HEK293 (cell line): Measurements from ENCODE around the gene RAB20.

ENCODE experiments used
- CTCF ChIA-PET: fragments of 350-600 bp; formaldehyde crosslinking; extraction: SDS; loops from one replicate; lab custom pipeline; 2021; ENCODE audit warnings: antibody characterized with exemption; lab: Yijun Ruan, JAX
- POLR2A ChIA-PET: fragments of 300-600 bp; formaldehyde crosslinking; extraction: SDS; loops from one replicate; lab custom pipeline; 2020; ENCODE audit warnings: antibody characterized with exemption, inconsistent platforms; lab: Yijun Ruan, JAX
- H3K27ac ChIP-seq: fragments of 200-500 bp; sonication (Bioruptor generic); 2 replicates; pipeline ENCODE4 v1.5.1; 2014; ENCODE audit warnings: low read depth, low read length, control low read depth, inconsistent platforms; ENCODE audit errors: extremely low read depth
- H3K36me3 ChIP-seq, 2 experiments: fragments of 200-500 bp in 1 of 2; sonication (Bioruptor generic) in 1 of 2; 1 replicate in 1 of 2; 2 replicates in 1 of 2; pipeline ENCODE4 v1.5.1; 2014 to 2017; ENCODE audit warnings: inconsistent platforms in 2 of 2, low read length in 2 of 2; ENCODE audit not compliant: control insufficient read depth in 2 of 2, insufficient read depth in 1 of 2
- H3K4me1 ChIP-seq: fragments of 200-500 bp; sonication (Bioruptor generic); 2 replicates; pipeline ENCODE4 v1.5.1; 2014; ENCODE audit warnings: mild to moderate bottlenecking, low read length, inconsistent platforms; ENCODE audit not compliant: control insufficient read depth, insufficient read depth
- H3K4me3 ChIP-seq: 2 replicates; pipeline ENCODE4 v1.5.1; 2011; ENCODE audit warnings: low read depth, mild to moderate bottlenecking, control low read depth, low read length, moderate library complexity
- H3K9me3 ChIP-seq: fragments of 200-500 bp; sonication (Bioruptor generic); 2 replicates; pipeline ENCODE4 v1.5.1; 2014; ENCODE audit warnings: low read depth, low read length, inconsistent platforms; ENCODE audit not compliant: control insufficient read depth, insufficient read depth
- CTCF ChIP-seq: fragments of 450-650 bp; formaldehyde crosslinking; IDR thresholded peaks from 2 replicates; pipeline ENCODE4 v1.5.1; 2016; ENCODE audit warnings: missing biosample characterization, missing genetic modification characterization
- ELK4 ChIP-seq: IDR thresholded peaks from 2 replicates; pipeline ENCODE4 v1.6.1; 2011; ENCODE audit warnings: mild to moderate bottlenecking, low read depth, low read length, borderline replicate concordance
- HOXA7 ChIP-seq: sonication (generic); formaldehyde crosslinking; IDR thresholded peaks from 2 replicates; pipeline ENCODE4 v1.8.1; 2022; ENCODE audit warnings: missing genetic modification reagents, borderline replicate concordance
- MYNN ChIP-seq: fragments of 450-650 bp; formaldehyde crosslinking; IDR thresholded peaks from 2 replicates; pipeline ENCODE4 v1.5.1; 2016; ENCODE audit warnings: missing biosample characterization, missing genetic modification characterization, borderline replicate concordance
- OSR2 ChIP-seq: fragments of 450-650 bp; formaldehyde crosslinking; IDR thresholded peaks from 2 replicates; pipeline ENCODE4 v1.5.1; 2016; ENCODE audit warnings: missing biosample characterization, missing genetic modification characterization
- OVOL3 ChIP-seq: fragments of 450-650 bp; formaldehyde crosslinking; IDR thresholded peaks from 2 replicates; pipeline ENCODE4 v1.5.1; 2016; ENCODE audit warnings: missing biosample characterization, missing genetic modification characterization
- PBX3 ChIP-seq: sonication (generic); formaldehyde crosslinking; IDR thresholded peaks from 2 replicates; pipeline ENCODE4 v1.8.1; 2022; ENCODE audit warnings: mild to moderate bottlenecking, moderate library complexity, missing genetic modification reagents
- PRDM1 ChIP-seq: fragments of 450-650 bp; formaldehyde crosslinking; IDR thresholded peaks from 2 replicates; pipeline ENCODE4; 2016; ENCODE audit warnings: missing biosample characterization, missing genetic modification characterization
- SCRT1 ChIP-seq: fragments of 450-650 bp; formaldehyde crosslinking; IDR thresholded peaks from 2 replicates; pipeline ENCODE4 v1.5.1; 2016; ENCODE audit warnings: missing biosample characterization, missing genetic modification characterization, borderline replicate concordance
- TCF7L2 ChIP-seq: IDR thresholded peaks from 2 replicates; pipeline ENCODE4 v1.6.1; 2011; ENCODE audit warnings: low read depth, mild to moderate bottlenecking, inconsistent platforms, low read length, moderate library complexity, borderline replicate concordance
- ZBTB20 ChIP-seq: fragments of 450-650 bp; formaldehyde crosslinking; IDR thresholded peaks from 2 replicates; pipeline ENCODE4 v1.5.1; 2016; ENCODE audit warnings: missing biosample characterization, missing genetic modification characterization
- ZBTB48 ChIP-seq: fragments of 450-650 bp; formaldehyde crosslinking; IDR thresholded peaks from 2 replicates; pipeline ENCODE4 v1.5.1; 2016; ENCODE audit warnings: missing biosample characterization, missing genetic modification characterization
- ZBTB49 ChIP-seq: fragments of 450-650 bp; formaldehyde crosslinking; IDR thresholded peaks from 2 replicates; pipeline ENCODE4 v1.5.1; 2016; ENCODE audit warnings: missing biosample characterization, missing genetic modification characterization, low read depth
- ZIC2 ChIP-seq: fragments of 450-650 bp; formaldehyde crosslinking; IDR thresholded peaks from 2 replicates; pipeline ENCODE4 v1.5.1; 2016; ENCODE audit warnings: missing biosample characterization, missing genetic modification characterization
- ZNF155 ChIP-seq: fragments of 450-650 bp; formaldehyde crosslinking; IDR thresholded peaks from 2 replicates; pipeline ENCODE4 v1.5.1; 2016; ENCODE audit warnings: missing biosample characterization, missing genetic modification characterization
- ZNF175 ChIP-seq: fragments of 450-650 bp; formaldehyde crosslinking; IDR thresholded peaks from 2 replicates; pipeline ENCODE4 v1.5.1; 2016; ENCODE audit warnings: missing biosample characterization, missing genetic modification characterization
- ZNF26 ChIP-seq: fragments of 450-650 bp; formaldehyde crosslinking; IDR thresholded peaks from 2 replicates; pipeline ENCODE4 v1.5.1; 2016; ENCODE audit warnings: missing biosample characterization, missing genetic modification characterization
- ZNF394 ChIP-seq: fragments of 450-650 bp; formaldehyde crosslinking; IDR thresholded peaks from 2 replicates; pipeline ENCODE4 v1.5.1; 2016; ENCODE audit warnings: missing biosample characterization, missing genetic modification characterization, mild to moderate bottlenecking, moderate library complexity, borderline replicate concordance
- ZNF473 ChIP-seq: fragments of 450-650 bp; formaldehyde crosslinking; IDR thresholded peaks from 2 replicates; pipeline ENCODE4 v1.5.1; 2017; ENCODE audit warnings: missing biosample characterization, missing genetic modification characterization
- ZNF600 ChIP-seq: fragments of 450-650 bp; formaldehyde crosslinking; IDR thresholded peaks from 2 replicates; pipeline ENCODE4 v1.5.1; 2016; ENCODE audit warnings: missing biosample characterization, missing genetic modification characterization
- ZNF677 ChIP-seq: fragments of 450-650 bp; IDR thresholded peaks from 2 replicates; pipeline ENCODE4 v1.5.0; 2018; ENCODE audit warnings: missing biosample characterization, mild to moderate bottlenecking, missing genetic modification characterization, moderate library complexity

Gene RAB20

GRCh38 chr13:110524541-110525257, 36.8 kb downstream of the RAB20 start:
- H3K36me3 ChIP-seq, result no peaks in the 10 kb centered on the region
- TF ChIP-seq ZBTB49, result no peak
- TF ChIP-seq ZNF600 (tag by site-specific recombination), result peak; percentile 79
- no peak for TF ChIP-seq HOXA7 (CRISPR knock-in tag)
- peak; percentile 45; the same call in 1 of the 2 replicates for TF ChIP-seq ZIC2 (tag by site-specific recombination)
- no peak overlapping the region for H3K27ac ChIP-seq
- CTCF ChIA-PET, result interaction anchor here (0.6 kb wide), 1 partner anchor 404 kb away, joined by 3 read pairs; no protein-coding TSS in a partner anchor
- POLR2A ChIA-PET, result interaction anchor here (1.5 kb wide), 1 partner anchor 191 kb away, joined by 4 read pairs; no protein-coding TSS in a partner anchor
- H3K4me1 ChIP-seq, result no peaks in the 10 kb centered on the region
- H3K9me3 ChIP-seq, result no peaks in the 10 kb centered on the region
- no peak overlapping the region for H3K4me3 ChIP-seq

- no peaks in the 10 kb centered on the region for H3K9me3 ChIP-seq
- ChIA-PET CTCF (no interaction called here), POLR2A (interaction anchor here (1.5 kb wide), 1 partner anchor 191 kb away, joined by 4 read pairs; no protein-coding TSS in a partner anchor)
- no peaks in the 10 kb centered on the region for H3K4me1 ChIP-seq
- TF ChIP-seq ZNF26 (no peak), ZBTB20 (no peak), ZNF394 (tag by site-specific recombination) (no peak), ZNF175 (tag by site-specific recombination) (no peak), PBX3 (CRISPR knock-in tag) (no peak), CTCF (tag by site-specific recombination) (no peak), PRDM1 (tag by site-specific recombination) (no peak), SCRT1 (tag by site-specific recombination) (no peak), ZNF677 (tag by site-specific recombination) (no peak), MYNN (tag by site-specific recombination) (no peak), OVOL3 (tag by site-specific recombination) (no peak), ELK4 (no peak), ZBTB48 (no peak), ZNF155 (tag by site-specific recombination) (no peak), OSR2 (no peak), TCF7L2 (no peak), ZNF473 (no peak)
- H3K27ac ChIP-seq, result no peak overlapping the region
- no peak overlapping the region for H3K4me3 ChIP-seq
- H3K36me3 ChIP-seq, result no peaks in the 10 kb centered on the region
These were observed 37.5 kb downstream of the RAB20 start for GRCh38 chr13:110523838-110524540.
